Stomach (tissue), 4 donors: ENCODE measurements around the gene AP3D1.

Source experiments
- CTCF ChIP-seq, 7 experiments: fragments of 450-650 bp in 4 of 7; fragments of 200-600 bp in 3 of 7; sonication (generic) in 3 of 7; IDR thresholded peaks; one replicate each; pipeline ENCODE4 v1.5.1; 2016 to 2019; ENCODE audit warnings: antibody characterized with exemption in 7 of 7, control low read depth in 2 of 7, mild to moderate bottlenecking in 1 of 7
- POLR2A ChIP-seq, 4 donors: fragments of 450-650 bp; IDR thresholded peaks; one replicate each; pipeline ENCODE4 v1.6.1; 2016; ENCODE audit warnings: antibody characterized with exemption in 4 of 4, control low read depth in 2 of 4, mild to moderate bottlenecking in 1 of 4, moderate library complexity in 1 of 4

- TF ChIP-seq CTCF (IDR thresholded peaks at IDR 0.05) (no peak), POLR2A (IDR thresholded peaks at IDR 0.05) (no peak)
Observed at GRCh38 chr19:2111886-2112285, 39.5 kb downstream of the AP3D1 start.
